Bronchial epithelial cell (primary cell): ENCODE data around the gene C18orf54. TPM values are rescaled to one million over a fixed set of nuclear protein-coding genes. Genes with fewer than 3 reads are reported as not detected.

Source experiments
- DNase-seq: peaks from one replicate; pipeline ENCODE4 v3.0.0-alpha.2; 2010; ENCODE audit warnings: low read depth
- FAIRE-seq: peaks from 2 replicates; lab custom pipeline; 2011; peaks lifted over from hg19 to GRCh38; lab: Jason Lieb, UNC
- H3K27me3 ChIP-seq: 2 replicates; pipeline ENCODE4 v1.5.1; 2011; ENCODE audit warnings: low read length; ENCODE audit not compliant: control insufficient read depth, insufficient read depth
- H3K36me3 ChIP-seq: 2 replicates; pipeline ENCODE4 v1.5.1; 2011; ENCODE audit warnings: low read length; ENCODE audit not compliant: control insufficient read depth, insufficient read depth
- H3K4me3 ChIP-seq: 2 replicates; pipeline ENCODE4 v1.5.1; 2011; ENCODE audit warnings: mild to moderate bottlenecking, low read depth, low read length, control low read depth
- CTCF ChIP-seq: IDR thresholded peaks from 2 replicates; pipeline ENCODE4 v1.5.1; 2011; ENCODE audit warnings: mild to moderate bottlenecking, moderate library complexity, low read length, control low read depth, inconsistent platforms; ENCODE audit not compliant: insufficient read depth, severe bottlenecking
- total RNA-seq: library from RNA; depleted of rRNA; stranded (reverse); fragments of >200 nt; gene quantifications from 2 replicates; pipeline ENCODE4 v1.2.1, GENCODE V29; 2014

Gene C18orf54
- total RNA-seq, 1 donor from 2014 or later: 1.1 TPM

- no peak for FAIRE-seq
- Histone ChIP-seq H3K27me3 (no peaks in the 10 kb centered on the region), H3K4me3 (no peak overlapping the region), H3K36me3 (no peaks in the 10 kb centered on the region)
- no peak for TF ChIP-seq CTCF
- DNase-seq: no peak
These were observed 27.9 kb upstream of the C18orf54 start for GRCh38 chr18:54329787-54330186.

- Histone ChIP-seq H3K4me3 (no peak overlapping the region), H3K36me3 (no peaks in the 10 kb centered on the region), H3K27me3 (no peaks in the 10 kb centered on the region)
- no peak for TF ChIP-seq CTCF
- DNase-seq (no peak), FAIRE-seq (no peak)
These were observed 26.7 kb upstream of the C18orf54 start for GRCh38 chr18:54330768-54331548.

GRCh38 chr18:54335638-54336173 is 22.0 kb upstream of the C18orf54 start:
- FAIRE-seq (no peak), DNase-seq (peak; percentile 82)
- TF ChIP-seq CTCF: no peak
- no peak overlapping the region for H3K4me3 ChIP-seq
- no peaks in the 10 kb centered on the region for H3K36me3 ChIP-seq
- no peaks in the 10 kb centered on the region for H3K27me3 ChIP-seq

GRCh38 chr18:54338230-54338629 is 19.5 kb upstream of the C18orf54 start:
- H3K4me3 ChIP-seq: no peak overlapping the region
- no peaks in the 10 kb centered on the region for H3K27me3 ChIP-seq
- TF ChIP-seq CTCF: no peak
- FAIRE-seq (no peak), DNase-seq (no peak)
- H3K36me3 ChIP-seq: no peaks in the 10 kb centered on the region

- H3K27me3 ChIP-seq: no peaks in the 10 kb centered on the region
- FAIRE-seq (no peak), DNase-seq (no peak)
- no peak overlapping the region for H3K4me3 ChIP-seq
- no peak for TF ChIP-seq CTCF
- no peaks in the 10 kb centered on the region for H3K36me3 ChIP-seq
These were observed 6.5 kb upstream of the C18orf54 start for GRCh38 chr18:54351186-54351585.
